ENCODE results near the gene ANKRD23. TPM values are rescaled to one million over a fixed set of nuclear protein-coding genes. Genes with fewer than 3 reads are reported as not detected.
"Not testable (repeated sequence)": the region's sequence is repeated elsewhere in the genome, so short reads cannot be mapped to it uniquely, and the experiment has no call there.

ANKRD23 gene
- total RNA-seq, 1 donor from 2014 or later, result 7.3 TPM

DNA sequence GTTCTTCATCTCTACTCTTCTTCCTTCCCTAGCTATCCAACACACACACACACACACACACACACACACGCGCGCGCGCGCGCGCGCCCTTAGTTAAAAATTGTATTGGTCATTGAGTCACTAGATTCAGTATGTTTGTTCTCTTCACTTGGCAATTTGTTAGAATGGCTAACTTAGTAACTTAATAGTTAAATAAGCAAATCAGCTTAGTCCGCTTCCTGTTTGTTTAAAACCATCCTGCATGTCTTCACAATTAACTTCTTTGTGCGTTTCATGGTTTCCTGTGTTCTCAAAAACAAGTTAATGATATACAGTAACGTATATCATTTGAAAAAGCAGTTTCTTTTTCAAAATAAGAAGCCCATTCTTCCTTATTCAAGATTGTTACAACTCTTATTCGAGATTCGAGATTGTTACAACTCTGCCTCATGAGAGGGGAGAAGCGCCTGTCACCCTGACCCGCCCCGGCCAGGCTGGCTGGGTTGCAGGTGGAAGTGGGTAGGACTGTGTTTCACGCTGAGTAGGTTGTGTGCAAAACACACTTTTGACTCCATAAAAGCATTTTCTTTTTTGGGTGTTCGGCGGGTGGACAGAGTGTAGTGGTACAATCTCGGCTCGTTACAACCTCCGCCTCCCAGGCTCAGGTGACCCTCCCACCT is 37.2 kb downstream of the ANKRD23 start:
- Mint-ChIP-seq H3K4me3 (peak overlapping the region; percentile 67), H3K27ac (peak overlapping the region; percentile 96), H3K27me3 (no peaks in the 10 kb centered on the region), H3K4me1 (peaks cover 25% of the 10 kb centered on the region), H3K36me3 (ENCODE audit: low read depth) (peaks cover 27% of the 10 kb centered on the region), H3K9me3 (no peaks in the 10 kb centered on the region)
- TF ChIP-seq, protein P1, sequence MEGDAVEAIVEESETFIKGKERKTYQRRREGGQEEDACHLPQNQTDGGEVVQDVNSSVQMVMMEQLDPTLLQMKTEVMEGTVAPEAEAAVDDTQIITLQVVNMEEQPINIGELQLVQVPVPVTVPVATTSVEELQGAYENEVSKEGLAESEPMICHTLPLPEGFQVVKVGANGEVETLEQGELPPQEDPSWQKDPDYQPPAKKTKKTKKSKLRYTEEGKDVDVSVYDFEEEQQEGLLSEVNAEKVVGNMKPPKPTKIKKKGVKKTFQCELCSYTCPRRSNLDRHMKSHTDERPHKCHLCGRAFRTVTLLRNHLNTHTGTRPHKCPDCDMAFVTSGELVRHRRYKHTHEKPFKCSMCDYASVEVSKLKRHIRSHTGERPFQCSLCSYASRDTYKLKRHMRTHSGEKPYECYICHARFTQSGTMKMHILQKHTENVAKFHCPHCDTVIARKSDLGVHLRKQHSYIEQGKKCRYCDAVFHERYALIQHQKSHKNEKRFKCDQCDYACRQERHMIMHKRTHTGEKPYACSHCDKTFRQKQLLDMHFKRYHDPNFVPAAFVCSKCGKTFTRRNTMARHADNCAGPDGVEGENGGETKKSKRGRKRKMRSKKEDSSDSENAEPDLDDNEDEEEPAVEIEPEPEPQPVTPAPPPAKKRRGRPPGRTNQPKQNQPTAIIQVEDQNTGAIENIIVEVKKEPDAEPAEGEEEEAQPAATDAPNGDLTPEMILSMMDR (IDR thresholded peaks at IDR 0.05), result no peak
- POLR2A ChIA-PET, result interaction anchor here (0.6 to 2.4 kb wide), 7 partner anchors 9 to 838 kb away, joined by 3 to 20 read pairs (median 5); partner anchors contain the start of gene CNNM3
- CTCF ChIA-PET, result interaction anchor here (1.0 kb wide), 1 partner anchor 10 kb away, joined by 3 read pairs; the partner anchor contains the start of gene CNNM3
- intact Hi-C loops (cut with micrococcal nuclease), result loop anchor here (1.0 to 10.0 kb wide), 2 partner anchors 9 to 812 kb away; partner anchors contain the start of gene ANKRD36C
- peak; percentile 83 for ATAC-seq (ENCODE audit: low read depth)
- no peak for DNase-seq

DNA sequence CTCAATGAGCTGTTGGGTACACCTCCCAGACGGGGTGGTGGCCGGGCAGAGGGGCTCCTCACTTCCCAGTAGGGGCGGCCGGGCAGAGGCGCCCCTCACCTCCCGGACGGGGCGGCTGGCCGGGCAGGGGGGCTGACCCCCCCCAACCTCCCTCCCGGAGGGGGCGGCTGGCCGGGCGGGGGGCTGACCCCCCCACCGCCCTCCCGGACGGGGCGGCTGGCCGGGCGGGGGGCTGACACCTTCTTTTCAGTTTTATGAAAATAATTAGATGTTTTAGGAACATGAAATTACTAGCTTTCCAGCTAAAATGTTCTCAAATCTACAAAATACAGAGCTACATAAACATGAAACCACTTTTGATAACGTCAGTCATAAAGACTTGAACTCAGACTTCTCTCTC is 37.9 kb downstream of the ANKRD23 start:
- intact Hi-C loops (cut with micrococcal nuclease), result loop anchor here (1.0 to 10.0 kb wide), 2 partner anchors 9 to 811 kb away; partner anchors contain the start of gene ANKRD36C
- H3K4me1 Mint-ChIP-seq, result peaks cover 25% of the 10 kb centered on the region
- CTCF ChIA-PET; DNase-seq; ATAC-seq (ENCODE audit: low read depth); H3K4me3 Mint-ChIP-seq; H3K27me3 Mint-ChIP-seq; H3K9me3 Mint-ChIP-seq: not testable (repeated sequence)
- H3K27ac Mint-ChIP-seq, result peak overlapping the region; percentile 96
- peaks cover 24% of the 10 kb centered on the region for H3K36me3 Mint-ChIP-seq (ENCODE audit: low read depth)
- POLR2A ChIA-PET, result interaction anchor here (0.6 to 2.4 kb wide), 3 partner anchors 10 to 261 kb away, joined by 3 to 20 read pairs (median 5); partner anchors contain the start of gene CNNM3

DNA sequence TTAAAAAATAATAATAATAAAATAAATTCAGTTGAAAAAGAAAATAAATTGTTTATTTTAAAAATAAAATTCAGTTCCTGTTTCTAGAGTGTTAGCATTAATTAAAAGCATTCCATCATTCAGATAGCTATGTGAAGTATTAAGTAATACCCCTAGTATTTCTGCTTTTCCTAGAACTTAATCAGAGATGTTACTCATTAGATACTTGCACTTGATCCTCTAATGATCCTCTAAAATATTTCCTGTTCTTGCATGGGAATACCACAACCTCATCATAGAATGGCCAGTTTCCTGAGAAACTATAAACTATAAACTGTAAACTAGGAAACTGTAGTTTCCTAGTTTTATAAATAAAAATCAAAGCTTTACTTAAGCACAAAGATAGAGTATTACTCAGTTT is 38.8 kb downstream of the ANKRD23 start:
- intact Hi-C loops (cut with micrococcal nuclease), result loop anchor here (5.0 to 10.0 kb wide), 4 partner anchors 83 to 810 kb away; partner anchors contain the start of genes ANKRD36C and ARID5A
- peaks cover 19% of the 10 kb centered on the region for H3K36me3 Mint-ChIP-seq (ENCODE audit: low read depth)
- H3K4me3 Mint-ChIP-seq, result no peak overlapping the region
- no peaks in the 10 kb centered on the region for H3K9me3 Mint-ChIP-seq
- TF ChIP-seq, protein P1 (IDR thresholded peaks at IDR 0.05), result no peak
- H3K4me1 Mint-ChIP-seq, result peaks cover 25% of the 10 kb centered on the region
- ChIA-PET POLR2A (interaction anchor here (0.6 to 1.1 kb wide), 3 partner anchors 31 to 470 kb away, joined by 3 to 7 read pairs (median 3); no protein-coding TSS in a partner anchor), CTCF (no interaction called here)
- H3K27ac Mint-ChIP-seq, result no peak overlapping the region
- no peak for ATAC-seq (ENCODE audit: low read depth)
- H3K27me3 Mint-ChIP-seq, result no peaks in the 10 kb centered on the region
- DNase-seq, result no peak

DNA sequence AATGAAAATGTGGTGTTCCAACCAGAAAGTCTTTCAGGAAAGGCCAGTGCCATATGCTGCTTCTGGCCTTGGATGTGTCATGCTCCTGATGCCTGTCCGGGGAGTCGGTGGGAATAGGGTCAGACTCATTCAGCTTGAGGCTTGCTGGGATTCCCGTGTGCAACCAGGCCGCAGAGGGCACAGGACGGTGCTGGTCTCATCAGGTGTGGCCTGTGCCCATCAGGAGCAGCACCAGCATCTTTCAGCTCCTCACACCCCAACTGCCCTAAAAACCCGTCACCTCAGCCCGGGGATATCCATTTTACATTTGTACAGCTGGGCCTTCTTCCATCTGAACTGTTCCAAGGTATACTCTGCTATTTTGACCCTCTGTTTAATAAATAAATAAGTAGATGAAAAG is 41.1 kb downstream of the ANKRD23 start:
- Mint-ChIP-seq H3K27me3 (no peaks in the 10 kb centered on the region), H3K36me3 (ENCODE audit: low read depth) (peaks cover 29% of the 10 kb centered on the region), H3K27ac (no peak overlapping the region), H3K4me3 (no peak overlapping the region), H3K9me3 (no peaks in the 10 kb centered on the region), H3K4me1 (peaks cover 20% of the 10 kb centered on the region)
- CTCF ChIA-PET, result interaction anchor here (0.8 to 2.2 kb wide), 4 partner anchors 13 to 55 kb away, joined by 3 to 10 read pairs (median 4); partner anchors contain the start of genes ANKRD39 and CNNM3
- ATAC-seq (ENCODE audit: low read depth) (no peak), DNase-seq (no peak)
- intact Hi-C loops (cut with micrococcal nuclease), result loop anchor here (5.0 to 10.0 kb wide), 4 partner anchors 80 to 808 kb away; partner anchors contain the start of genes ANKRD36C and ARID5A
- POLR2A ChIA-PET, result interaction anchor here (0.6 to 1.2 kb wide), 3 partner anchors 14 to 165 kb away, joined by 3 to 8 read pairs (median 4); partner anchors contain the start of genes CNNM3 and KANSL3
- TF ChIP-seq, protein P1 (IDR thresholded peaks at IDR 0.05), result no peak

DNA sequence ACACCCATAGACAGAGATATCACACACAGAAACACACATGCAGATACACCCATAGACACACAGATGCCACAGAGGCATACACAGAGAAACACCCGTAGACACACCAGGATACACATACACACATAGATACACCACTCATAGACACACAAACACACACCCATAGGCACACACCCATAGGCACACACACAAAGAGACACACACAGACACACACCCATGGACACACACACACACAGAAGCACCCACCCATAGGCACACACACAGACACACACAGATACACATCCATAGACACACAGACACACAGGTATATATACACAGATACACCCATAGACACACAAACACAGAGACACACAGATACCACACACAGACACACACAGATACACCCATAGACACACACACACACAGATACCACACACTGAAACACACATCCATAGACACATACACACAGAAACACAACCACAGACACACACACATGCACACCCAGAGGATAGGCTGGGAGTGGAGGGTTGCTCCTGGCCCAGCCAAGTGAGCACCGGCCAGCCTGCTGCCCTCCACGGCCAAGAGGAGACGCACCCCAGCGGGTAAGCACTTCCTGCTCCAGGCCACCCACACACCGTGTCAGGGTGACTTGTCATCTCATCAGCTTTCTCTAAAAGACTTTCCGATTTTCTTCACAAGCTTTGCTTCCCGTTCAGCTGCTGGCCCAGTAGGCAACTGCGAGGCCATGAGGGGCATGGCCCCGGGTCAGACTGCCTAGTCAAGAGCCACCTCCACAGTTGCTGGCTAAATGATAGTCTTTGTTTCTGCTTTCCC is 41.8 kb downstream of the ANKRD23 start:
- TF ChIP-seq, protein P1 (IDR thresholded peaks at IDR 0.05), result no peak
- Mint-ChIP-seq H3K4me3 (no peak overlapping the region), H3K36me3 (ENCODE audit: low read depth) (peaks cover 37% of the 10 kb centered on the region), H3K27ac (no peak overlapping the region), H3K4me1 (peaks cover 13% of the 10 kb centered on the region), H3K9me3 (no peaks in the 10 kb centered on the region), H3K27me3 (no peaks in the 10 kb centered on the region)
- ATAC-seq (ENCODE audit: low read depth), result peak; percentile 40
- CTCF ChIA-PET, result interaction anchor here (0.8 to 2.2 kb wide), 9 partner anchors 14 to 200 kb away, joined by 3 to 10 read pairs (median 4); partner anchors contain the start of genes ANKRD39 and CNNM3
- intact Hi-C loops (cut with micrococcal nuclease), result loop anchor here (1.0 to 10.0 kb wide), 9 partner anchors 15 to 807 kb away; partner anchors contain the start of genes ANKRD36C, ARID5A, CNNM3 and CNNM4
- DNase-seq, result no peak
- POLR2A ChIA-PET, result interaction anchor here (0.9 to 1.2 kb wide), 2 partner anchors 14 to 164 kb away, joined by 3 to 4 read pairs; partner anchors contain the start of genes CNNM3 and KANSL3

All from activated B cell treated with CpG ODN at 0.5 μM for 24 hours (primary cell).